Measurements from ENCODE around the gene FCRLB.
"Not testable (repeated sequence)": the region's sequence is repeated elsewhere in the genome, so short reads cannot be mapped to it uniquely, and the experiment has no call there.

The FCRLB gene

GRCh38 chr1:161720422-161720821 lies 922 bp upstream of the FCRLB start:
- no peak for DNase-seq

GRCh38 chr1:161721738-161722343 lies 497 bp downstream of the FCRLB start:
- no peak for DNase-seq

- DNase-seq = no peak
These were observed 1.1 kb downstream of the FCRLB start for GRCh38 chr1:161722406-161722805.

- no peak for DNase-seq
These were observed 2.3 kb downstream of the FCRLB start for GRCh38 chr1:161723459-161724141.

- not testable (repeated sequence) for DNase-seq
These were observed 4.0 kb downstream of the FCRLB start for GRCh38 chr1:161725258-161725907.

GRCh38 chr1:161725908-161726472 lies 4.6 kb downstream of the FCRLB start:
- peak; percentile 14 for DNase-seq

- DNase-seq = peak; percentile 74
These were observed 5.3 kb downstream of the FCRLB start for GRCh38 chr1:161726473-161727255.

- no peak for DNase-seq
These were observed 6.0 kb downstream of the FCRLB start for GRCh38 chr1:161727256-161727924.

GRCh38 chr1:161728376-161729226 lies 7.3 kb downstream of the FCRLB start:
- DNase-seq = no peak

- DNase-seq = no peak
These were observed 8.8 kb downstream of the FCRLB start for GRCh38 chr1:161730050-161730564.

- DNase-seq = no peak
These were observed 9.9 kb downstream of the FCRLB start for GRCh38 chr1:161731241-161731640.

- DNase-seq = no peak
These were observed 10.8 kb downstream of the FCRLB start for GRCh38 chr1:161731981-161732718.

- DNase-seq = no peak
These were observed 12.2 kb downstream of the FCRLB start for GRCh38 chr1:161733526-161733925.

GRCh38 chr1:161735837-161736236 lies 14.5 kb downstream of the FCRLB start:
- DNase-seq = no peak

GRCh38 chr1:161736335-161736969 lies 15.1 kb downstream of the FCRLB start:
- DNase-seq = no peak

GRCh38 chr1:161737625-161738024 lies 16.3 kb downstream of the FCRLB start:
- no peak for DNase-seq

GRCh38 chr1:161738627-161739287 lies 17.4 kb downstream of the FCRLB start:
- DNase-seq = peak; percentile 34

- DNase-seq = no peak
These were observed 18.7 kb downstream of the FCRLB start for GRCh38 chr1:161739865-161740566.

GRCh38 chr1:161740921-161741320 lies 19.6 kb downstream of the FCRLB start:
- DNase-seq = no peak

Measured in activated gamma-delta T cell (primary cell).